GM21786 (cell line): Measurements from ENCODE around the gene OVAAL.

Source experiments
- ATAC-seq: cut with Tn5 transposase; IDR thresholded peaks from one replicate; pipeline ENCODE4 v1.9.1; 2021; ENCODE audit not compliant: unreplicated experiment

The OVAAL gene

DNA sequence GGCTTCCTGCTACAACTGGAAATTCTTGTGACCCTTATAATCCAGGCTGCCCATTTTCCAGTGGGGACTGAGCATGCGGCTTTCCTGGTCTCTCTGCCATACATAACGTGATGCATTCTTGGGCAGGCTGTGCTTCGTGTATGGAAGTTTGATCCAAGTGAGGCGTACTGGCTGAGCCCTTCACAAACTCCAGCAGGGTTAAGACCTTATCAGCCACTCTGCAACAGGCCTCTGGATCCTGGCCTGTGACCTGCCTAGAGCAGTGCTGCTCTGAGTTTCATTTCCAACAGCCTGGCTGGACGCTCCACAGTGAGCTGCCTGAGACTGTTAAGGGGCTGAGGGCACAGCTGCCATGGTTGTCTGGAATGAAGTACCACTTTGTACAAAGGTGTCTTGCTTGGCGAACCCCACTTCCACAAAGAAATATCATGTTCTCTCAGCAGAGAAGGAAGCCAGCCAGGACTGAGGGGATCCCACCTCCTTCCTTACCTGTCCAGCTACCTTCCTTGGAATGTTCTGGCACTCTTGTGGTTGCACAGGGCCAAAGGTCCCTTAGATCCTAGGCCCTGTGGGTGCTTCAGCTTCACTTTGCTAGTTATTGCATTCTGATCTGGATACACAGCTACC is 44.6 kb downstream of the OVAAL start:
- ATAC-seq, result no peak

DNA sequence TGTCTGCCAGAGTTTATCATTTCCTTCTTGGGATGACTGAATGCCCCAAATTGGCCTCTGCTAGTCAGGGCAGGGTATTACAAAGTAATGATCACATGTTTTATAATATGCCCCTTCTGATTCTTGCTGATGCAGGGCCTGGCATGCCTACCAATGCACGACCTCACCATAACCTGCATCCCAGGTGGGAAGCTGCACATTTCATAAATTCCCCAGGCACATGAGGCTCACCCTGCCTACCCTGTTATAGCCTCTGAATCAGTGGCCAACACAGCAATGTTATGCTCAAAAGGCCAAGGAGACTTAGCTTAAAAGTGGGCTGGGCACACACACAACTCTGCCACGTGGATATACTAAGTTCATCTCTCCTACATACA is 45.1 kb downstream of the OVAAL start:
- ATAC-seq, result no peak

DNA sequence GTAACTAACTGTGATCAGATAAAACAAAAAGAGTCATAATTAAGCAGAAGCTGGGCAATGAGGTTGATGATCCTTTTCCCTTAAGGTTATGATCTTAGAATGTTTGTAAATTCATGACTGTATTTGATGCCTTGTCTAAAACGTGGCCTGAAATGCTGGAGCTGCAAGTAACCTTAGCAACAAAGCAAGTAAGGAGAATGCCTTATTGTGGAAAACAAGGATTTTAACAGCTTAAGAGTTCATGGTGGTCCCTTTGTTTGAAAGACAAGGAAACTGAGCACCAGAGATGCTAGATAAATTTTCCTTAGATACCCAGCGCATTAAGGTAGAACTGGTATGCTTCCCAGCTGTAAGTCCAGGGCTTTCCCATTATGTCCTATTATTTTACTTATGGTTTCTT is 47.4 kb downstream of the OVAAL start:
- ATAC-seq, result no peak

DNA sequence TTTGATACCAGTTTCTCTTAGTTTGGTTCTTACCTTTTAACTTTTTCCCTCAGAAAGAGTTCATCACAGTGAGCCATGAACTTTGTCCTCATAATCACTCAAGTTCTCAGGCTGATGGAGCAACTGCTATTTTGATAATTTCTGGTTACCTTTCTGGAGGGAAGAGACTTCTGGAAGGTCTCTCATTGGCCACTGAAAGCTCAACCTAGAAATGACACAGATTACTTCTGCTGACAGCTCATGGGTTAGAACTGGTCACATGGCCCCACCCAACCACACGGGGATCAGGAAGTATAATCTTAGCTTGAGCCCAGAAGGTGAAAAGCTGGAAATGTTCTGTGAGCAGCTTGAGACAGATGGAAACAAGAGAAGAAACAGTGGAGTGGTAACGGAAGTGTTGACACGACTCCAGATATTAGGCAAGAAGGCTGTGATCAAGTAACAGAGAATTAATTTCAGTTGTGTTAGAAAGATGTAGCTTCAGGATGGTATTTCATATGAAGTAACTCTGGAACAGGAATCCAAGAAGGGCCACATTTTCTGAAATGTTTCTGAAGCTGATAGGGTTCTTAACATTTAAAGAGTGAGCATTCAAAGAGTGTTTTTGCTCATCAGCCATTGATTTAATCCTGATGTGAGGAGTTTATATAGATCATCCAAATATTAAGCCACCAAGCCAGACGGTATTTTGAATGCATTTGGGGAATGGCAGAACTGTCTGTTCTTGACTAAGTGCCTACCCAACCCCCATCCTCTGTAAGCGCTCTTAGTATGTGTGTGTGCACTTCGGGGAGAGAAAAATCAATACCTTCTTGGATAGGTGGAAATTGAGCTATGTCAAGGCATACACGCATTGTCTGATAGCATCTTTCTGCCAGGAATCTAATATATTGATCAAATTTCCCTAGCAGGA is 51.1 kb downstream of the OVAAL start:
- no peak for ATAC-seq

DNA sequence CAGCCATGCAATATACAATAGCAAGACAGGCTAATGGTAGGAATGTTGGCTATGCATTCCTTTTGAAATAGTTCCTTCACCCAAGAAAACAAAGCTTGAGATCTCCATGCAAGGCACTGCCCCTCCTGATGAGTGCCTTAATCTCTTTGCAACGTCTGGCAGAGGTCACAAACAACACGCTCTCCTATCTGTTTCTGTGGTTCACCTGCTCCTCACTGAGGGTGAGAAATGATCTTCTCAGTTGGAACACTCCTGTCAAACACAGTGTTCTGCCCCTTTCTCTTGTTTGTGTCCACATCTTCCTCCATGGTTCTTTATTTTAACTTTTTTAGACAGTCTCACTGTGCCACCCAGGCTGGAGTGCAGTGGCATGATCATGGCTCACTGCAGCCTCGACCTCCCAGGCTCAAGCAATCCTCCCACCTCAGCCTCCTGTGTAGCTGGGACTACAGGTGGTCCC is 51.8 kb downstream of the OVAAL start:
- ATAC-seq, result no peak

DNA sequence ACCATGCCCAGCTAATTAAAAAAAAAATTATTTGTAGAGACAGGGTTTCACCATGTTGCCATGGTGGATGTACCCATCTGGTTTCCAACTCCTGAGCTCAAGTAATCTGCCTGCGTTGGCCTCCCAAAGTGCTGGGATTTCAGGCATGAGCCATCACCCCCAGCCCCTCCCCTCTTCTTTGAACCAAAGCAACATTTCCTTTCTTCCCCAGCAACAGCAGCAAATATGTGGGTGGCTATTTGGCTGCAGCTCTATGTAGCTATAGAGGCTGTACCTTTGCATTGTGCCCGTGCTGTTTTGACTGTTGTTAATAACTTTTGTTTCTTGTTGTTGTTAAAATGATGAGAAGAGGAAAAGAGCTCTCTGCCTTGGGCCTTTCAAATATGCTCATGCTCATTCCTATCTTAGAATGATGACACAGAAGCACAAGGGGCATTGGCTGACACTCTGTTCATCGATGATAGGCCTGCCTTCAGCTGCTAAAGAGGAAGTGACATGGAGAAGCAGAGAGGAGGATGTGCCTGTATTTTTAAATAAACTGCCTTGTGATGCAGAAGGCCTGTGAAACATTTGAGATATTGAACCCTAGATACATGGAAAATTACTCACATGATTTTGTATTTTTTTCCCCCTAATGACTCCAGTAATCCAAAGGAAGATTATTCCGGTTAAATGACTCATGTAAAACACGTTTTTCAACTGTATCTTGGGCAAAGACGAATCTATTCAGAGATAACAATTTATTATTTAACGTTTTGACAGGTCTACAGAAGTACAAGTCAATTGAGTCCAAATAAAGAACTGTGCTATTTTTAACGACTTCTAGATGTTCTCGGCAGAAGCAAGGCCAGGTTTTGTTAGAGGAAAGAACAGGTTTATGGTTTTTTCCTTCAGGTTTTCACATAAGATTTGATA is 52.5 kb downstream of the OVAAL start:
- no peak for ATAC-seq

DNA sequence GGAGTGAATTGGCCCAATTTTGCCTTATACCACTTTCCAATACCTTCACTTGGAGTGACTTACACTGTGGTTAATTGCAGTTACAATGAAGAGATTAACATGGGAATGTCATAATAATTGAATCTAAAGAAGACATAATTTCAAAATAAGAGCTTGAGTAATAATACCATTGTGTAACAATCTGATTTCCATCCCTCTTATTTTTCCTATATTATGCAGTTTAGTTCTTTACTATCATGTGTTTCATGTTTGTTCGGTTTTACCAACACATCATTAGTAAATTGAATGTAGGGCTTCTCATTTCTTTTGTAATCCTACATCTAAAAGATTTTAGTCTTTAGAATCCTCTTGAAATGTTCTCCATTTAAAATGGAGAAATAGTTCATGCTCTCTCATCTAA is 53.9 kb downstream of the OVAAL start:
- ATAC-seq, result no peak

DNA sequence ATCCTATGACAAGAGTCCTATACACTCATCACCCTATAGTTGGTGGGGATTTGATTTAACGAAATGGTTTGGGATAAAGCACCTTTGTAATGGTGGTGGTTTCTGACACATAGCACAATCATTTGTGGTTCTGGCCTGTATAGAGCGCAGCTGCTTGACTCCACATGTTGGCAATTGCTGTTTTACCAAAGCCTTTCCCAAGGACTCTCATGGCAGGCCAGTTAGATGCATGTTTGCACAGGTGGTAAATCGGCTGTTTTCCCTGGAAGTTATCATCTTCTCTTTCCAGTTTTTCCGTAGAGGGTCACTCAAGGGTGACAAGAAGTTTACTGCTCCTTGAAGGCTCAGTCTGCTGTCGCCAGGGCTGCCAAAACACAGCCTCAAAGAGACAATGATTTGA is 56.0 kb downstream of the OVAAL start:
- no peak for ATAC-seq

DNA sequence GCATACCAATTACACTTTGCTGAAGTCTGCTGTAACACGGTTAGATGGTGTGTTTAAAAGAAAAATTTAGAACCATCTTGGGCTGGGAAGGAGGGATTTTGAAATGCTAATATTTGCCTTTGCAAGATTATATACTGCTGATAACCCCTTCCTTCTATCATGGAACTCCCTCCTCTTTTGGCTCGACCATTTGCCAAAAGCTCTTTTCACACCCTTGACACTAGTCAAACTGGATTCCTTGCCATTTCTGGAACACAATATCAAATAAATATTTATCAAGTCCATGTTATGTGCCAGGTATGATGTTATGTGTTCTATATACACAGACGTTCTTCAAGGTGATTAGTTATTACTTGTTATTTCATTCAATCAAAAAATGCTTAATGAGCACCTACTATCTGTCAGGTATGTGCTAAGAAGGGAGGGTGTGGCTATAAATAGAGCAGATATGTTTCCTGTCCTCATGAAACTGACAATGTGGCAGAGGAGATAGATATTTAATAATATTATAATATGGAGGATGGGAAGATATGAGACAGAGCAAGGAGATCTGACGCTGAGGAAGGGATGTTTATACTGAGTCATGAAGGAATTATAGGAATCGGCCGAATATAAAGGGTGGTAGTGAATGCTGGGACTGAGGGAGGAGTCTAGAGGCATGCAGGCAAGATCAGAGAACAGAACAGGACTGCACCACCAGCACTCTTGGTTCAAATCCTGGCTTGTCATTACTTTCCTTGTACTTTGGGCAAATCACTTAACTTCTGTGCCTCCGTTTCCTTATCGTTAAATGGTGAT is 56.9 kb downstream of the OVAAL start:
- ATAC-seq, result no peak
